ENCODE measurements around the gene CYP26A1.

- TF ChIP-seq CTCF (conservative IDR thresholded peaks at IDR 0.05; ENCODE audit: low read length) (no peak), EZH2phosphoT487 (IDR thresholded peaks at IDR 0.05; ENCODE audit: borderline replicate concordance) (no peak)
These were observed 25.1 kb downstream of the CYP26A1 start for GRCh38 chr10:93098816-93099215.

All from Loucy (cell line).